HepG2 (cell line): ENCODE measurements around the gene OTUB2. TPM values are rescaled to one million over a fixed set of nuclear protein-coding genes. Genes with fewer than 3 reads are reported as not detected.

Experiments
- ARID5B ChIP-seq: IDR thresholded peaks from 2 replicates; pipeline ENCODE4 v1.4.0; 2020; ENCODE audit warnings: mild to moderate bottlenecking, missing genetic modification reagents
- GATAD2A ChIP-seq: IDR thresholded peaks from 2 replicates; pipeline ENCODE4 v1.6.1; 2016
- IRF9 ChIP-seq: sonication (generic); formaldehyde crosslinking; IDR thresholded peaks from 2 replicates; pipeline ENCODE4 v1.8.0; 2022; ENCODE audit warnings: missing genetic modification reagents, mild to moderate bottlenecking, borderline replicate concordance
- MTF1 ChIP-seq: sonication (generic); formaldehyde crosslinking; IDR thresholded peaks from 2 replicates; pipeline ENCODE4 v1.5.0; 2020; ENCODE audit warnings: missing genetic modification reagents
- NR2F1 ChIP-seq, 2 experiments: fragments of 450-650 bp in 1 of 2; formaldehyde crosslinking in 1 of 2; IDR thresholded peaks; 2 replicates each; pipeline versions ENCODE4 v1.5.0 to v1.6.1; 2016 to 2020; ENCODE audit warnings: mild to moderate bottlenecking in 1 of 2, missing compliant biosample characterization in 1 of 2, missing genetic modification reagents in 1 of 2, moderate library complexity in 1 of 2
- RBM39 ChIP-seq: fragments of 200-400 bp; formaldehyde crosslinking; IDR thresholded peaks from one replicate; pipeline ENCODE4 v1.6.1; 2018; ENCODE audit warnings: antibody characterized with exemption, mild to moderate bottlenecking, low read depth, low read length; ENCODE audit not compliant: poor library complexity, severe bottlenecking
- REPIN1 ChIP-seq: sonication (generic); formaldehyde crosslinking; IDR thresholded peaks from 2 replicates; pipeline ENCODE4 v1.8.0; 2022; ENCODE audit warnings: missing genetic modification reagents, low read depth, mild to moderate bottlenecking, borderline replicate concordance
- RFX3 ChIP-seq: IDR thresholded peaks from 2 replicates; pipeline ENCODE4 v1.6.1; 2016; ENCODE audit warnings: missing biosample characterization, missing genetic modification reagents
- RXRA ChIP-seq: sonication (generic); formaldehyde crosslinking; IDR thresholded peaks from 2 replicates; pipeline ENCODE4 v1.5.1; 2020; ENCODE audit warnings: missing genetic modification reagents
- TEAD3 ChIP-seq: optimal IDR thresholded peaks from 2 replicates; pipeline ENCODE3; 2016; ENCODE audit warnings: borderline replicate concordance
- ZNF841 ChIP-seq: sonication (generic); formaldehyde crosslinking; IDR thresholded peaks from 2 replicates; pipeline ENCODE4 v1.8.1; 2023; ENCODE audit warnings: missing genetic modification reagents, borderline replicate concordance
- polyA plus RNA-seq, 8 experiments: library from polyadenylated mRNA; depleted of rRNA in 3 of 8; stranded (reverse) in 7 of 8; unstranded in 1 of 8; fragments of >200 nt; fragmentation: Illumina TruSeq in 4 of 8; extraction: Trizol in 4 of 8; gene quantifications; 2 replicates each; pipeline versions ENCODE4 v1.2.1 to v1.2.3, GENCODE V29; 2011 to 2016; ENCODE audit warnings: low read depth in 4 of 8, missing spikeins in 1 of 8, mixed read lengths in 1 of 8; ENCODE audit not compliant: insufficient read depth in 1 of 8
- total RNA-seq, 5 experiments: library from RNA; depleted of rRNA; stranded (reverse); fragments of >200 nt; fragmentation: Illumina TruSeq; extraction: Trizol; gene quantifications; 2 replicates each; pipeline ENCODE4 v1.2.3, GENCODE V29; 2016; ENCODE audit warnings: low read depth in 1 of 5
- TF ChIP-seq, protein P1 (sequence below): sonication (generic); formaldehyde crosslinking; IDR thresholded peaks from 2 replicates; pipeline ENCODE4 v1.4.0; 2020; ENCODE audit warnings: missing genetic modification reagents, borderline replicate concordance
- TF ChIP-seq, protein P2 (sequence below): IDR thresholded peaks from 2 replicates; pipeline ENCODE4 v1.6.1; 2012; ENCODE audit warnings: inconsistent platforms

The OTUB2 gene
- total and polyA plus RNA-seq, 2 of the 13 experiments (the other 11 are each of a cell fraction or from before 2014, with no cell fraction given), result 2.2 to 2.4 TPM

- TF ChIP-seq REPIN1 (CRISPR knock-in tag) (peak; percentile 57; the same call in 1 of the 2 replicates), GATAD2A (peak; percentile 38; the same call in 1 of the 2 replicates), ZNF841 (CRISPR knock-in tag) (no peak), RFX3 (CRISPR knock-in tag) (no peak), TEAD3 (CRISPR knock-in tag) (peak; percentile 55), NR2F1 (CRISPR knock-in tag; IDR thresholded peaks at IDR 0.05) (peak; percentile 32 to 50; a peak in 1 of 4 replicates), RBM39 (no peak), RXRA (CRISPR knock-in tag) (peak; percentile 61; the same call in 1 of the 2 replicates), IRF9 (CRISPR knock-in tag) (no peak), MTF1 (no peak), ARID5B (peak; percentile 68)
- TF ChIP-seq, protein P1, sequence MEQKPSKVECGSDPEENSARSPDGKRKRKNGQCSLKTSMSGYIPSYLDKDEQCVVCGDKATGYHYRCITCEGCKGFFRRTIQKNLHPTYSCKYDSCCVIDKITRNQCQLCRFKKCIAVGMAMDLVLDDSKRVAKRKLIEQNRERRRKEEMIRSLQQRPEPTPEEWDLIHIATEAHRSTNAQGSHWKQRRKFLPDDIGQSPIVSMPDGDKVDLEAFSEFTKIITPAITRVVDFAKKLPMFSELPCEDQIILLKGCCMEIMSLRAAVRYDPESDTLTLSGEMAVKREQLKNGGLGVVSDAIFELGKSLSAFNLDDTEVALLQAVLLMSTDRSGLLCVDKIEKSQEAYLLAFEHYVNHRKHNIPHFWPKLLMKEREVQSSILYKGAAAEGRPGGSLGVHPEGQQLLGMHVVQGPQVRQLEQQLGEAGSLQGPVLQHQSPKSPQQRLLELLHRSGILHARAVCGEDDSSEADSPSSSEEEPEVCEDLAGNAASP, result peak; percentile 89; the same call in 1 of the 2 replicates
- TF ChIP-seq, protein P2, sequence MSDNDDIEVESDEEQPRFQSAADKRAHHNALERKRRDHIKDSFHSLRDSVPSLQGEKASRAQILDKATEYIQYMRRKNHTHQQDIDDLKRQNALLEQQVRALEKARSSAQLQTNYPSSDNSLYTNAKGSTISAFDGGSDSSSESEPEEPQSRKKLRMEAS, result no peak
- TF ChIP-seq, all 625 proteins: peak for 36
Observed at GRCh38 chr14:94059998-94060397, 33.9 kb downstream of the OTUB2 start (continued).
